HUES64 (cell line): ENCODE data around the gene MYCBP.

Experiments used
- H3K27ac ChIP-seq: 2 replicates; pipeline ENCODE4 v1.7.0; 2013; ENCODE audit warnings: low read depth, low read length, inconsistent platforms
- H3K27me3 ChIP-seq: 2 replicates; pipeline ENCODE4 v1.6.1; 2013; ENCODE audit warnings: mild to moderate bottlenecking, low read length; ENCODE audit not compliant: insufficient read depth
- H3K36me3 ChIP-seq: 2 replicates; pipeline ENCODE4 v1.6.1; 2013; ENCODE audit warnings: mild to moderate bottlenecking, low read length; ENCODE audit not compliant: insufficient read depth
- H3K4me1 ChIP-seq: 2 replicates; pipeline ENCODE4 v1.6.1; 2013; ENCODE audit warnings: mild to moderate bottlenecking, low read length, moderate library complexity; ENCODE audit not compliant: insufficient read depth
- H3K4me3 ChIP-seq: 2 replicates; pipeline ENCODE4 v1.5.1; 2013; ENCODE audit warnings: mild to moderate bottlenecking, low read length, moderate library complexity
- H3K9ac ChIP-seq: 2 replicates; pipeline ENCODE4 v1.6.1; 2013; ENCODE audit warnings: mild to moderate bottlenecking, low read depth, low read length
- H3K9me3 ChIP-seq: 2 replicates; pipeline ENCODE4 v1.6.1; 2013; ENCODE audit warnings: low read depth, low read length; ENCODE audit not compliant: insufficient read depth
- WGBS: fragments of 150-250, 120-280 bp; methylation state at CpG from one replicate; pipeline ENCODE4 v1.1.7; 2013; ENCODE audit warnings: missing lambda C conversion rate; 5-methylcytosine and 5-hydroxymethylcytosine counted together

MYCBP gene

GRCh38 chr1:38819040-38819439, 54.1 kb downstream of the MYCBP start:
- Histone ChIP-seq H3K9ac (no peak overlapping the region), H3K36me3 (no peaks in the 10 kb centered on the region), H3K4me3 (peak overlapping the region; percentile 80), H3K9me3 (peaks cover 3% of the 10 kb centered on the region; the same call in 1 of the 2 replicates), H3K27ac (no peak overlapping the region), H3K4me1 (peaks cover 15% of the 10 kb centered on the region; the same call in 1 of the 2 replicates), H3K27me3 (peaks cover 61% of the 10 kb centered on the region)
- 25% methylated on average over 9 of the region's 10 CpGs for WGBS

GRCh38 chr1:38818175-38818976, 54.8 kb downstream of the MYCBP start:
- peak overlapping the region; percentile 80 for H3K4me3 ChIP-seq
- no peaks in the 10 kb centered on the region for H3K36me3 ChIP-seq
- peaks cover 21% of the 10 kb centered on the region; the same call in 1 of the 2 replicates for H3K4me1 ChIP-seq
- H3K27me3 ChIP-seq: peaks cover 64% of the 10 kb centered on the region
- WGBS: under 1% methylated on average over 67 of the region's 70 CpGs
- peak overlapping the region; percentile 62 for H3K9ac ChIP-seq
- no peak overlapping the region for H3K27ac ChIP-seq
- peaks cover 3% of the 10 kb centered on the region; the same call in 1 of the 2 replicates for H3K9me3 ChIP-seq

- H3K27ac ChIP-seq: no peak overlapping the region
- peaks cover 21% of the 10 kb centered on the region; the same call in 1 of the 2 replicates for H3K4me1 ChIP-seq
- H3K9me3 ChIP-seq: peaks cover 3% of the 10 kb centered on the region; the same call in 1 of the 2 replicates
- H3K4me3 ChIP-seq: peak overlapping the region; percentile 80
- no peaks in the 10 kb centered on the region for H3K36me3 ChIP-seq
- H3K27me3 ChIP-seq: peaks cover 64% of the 10 kb centered on the region
- H3K9ac ChIP-seq: peak overlapping the region; percentile 62
- 33% methylated on average over 45 of the region's 45 CpGs for WGBS
Observed at GRCh38 chr1:38817267-38818174, 55.6 kb downstream of the MYCBP start.

DNA sequence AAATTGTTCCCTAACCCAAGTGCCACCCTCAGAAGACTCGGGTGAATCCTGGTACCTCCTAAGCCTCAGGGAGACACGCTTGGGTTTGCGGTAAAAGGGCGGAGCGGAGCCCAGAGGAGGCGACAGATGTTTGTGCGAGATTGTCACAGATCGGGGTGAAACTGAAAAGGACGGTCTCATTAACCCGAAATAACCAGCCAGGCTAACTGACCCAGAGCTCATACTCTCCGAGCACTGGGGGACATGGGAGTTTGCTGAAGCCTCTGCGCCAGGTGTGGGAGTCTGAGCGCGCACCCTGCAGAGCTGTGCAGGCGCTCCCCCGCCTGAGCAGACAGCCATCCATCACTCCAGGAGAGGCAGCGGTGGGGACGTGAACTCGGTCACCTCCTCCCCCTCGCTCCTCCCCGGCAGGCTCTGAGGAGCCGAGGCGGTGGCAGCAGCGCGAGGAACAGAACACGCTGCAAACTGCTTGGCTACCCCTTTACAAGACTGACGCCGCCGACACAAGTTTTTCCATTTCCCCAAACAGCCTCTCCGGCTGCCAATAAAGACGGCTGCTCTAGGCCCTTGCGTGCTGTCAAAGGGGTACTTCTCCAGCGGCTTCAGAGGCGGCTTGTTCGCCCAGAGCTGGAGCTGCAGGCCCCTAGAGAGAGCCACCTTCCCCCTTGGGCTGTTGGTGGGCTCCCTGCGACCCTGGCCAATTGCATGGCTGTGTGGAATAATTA, 57.1 kb downstream of the MYCBP start:
- Histone ChIP-seq H3K27ac (no peak overlapping the region), H3K9ac (no peak overlapping the region), H3K27me3 (peaks cover 58% of the 10 kb centered on the region), H3K4me3 (no peak overlapping the region), H3K4me1 (peaks cover 21% of the 10 kb centered on the region; the same call in 1 of the 2 replicates), H3K36me3 (no peaks in the 10 kb centered on the region), H3K9me3 (peaks cover 3% of the 10 kb centered on the region; the same call in 1 of the 2 replicates)
- 76% methylated on average over 36 of the region's 36 CpGs for WGBS

DNA sequence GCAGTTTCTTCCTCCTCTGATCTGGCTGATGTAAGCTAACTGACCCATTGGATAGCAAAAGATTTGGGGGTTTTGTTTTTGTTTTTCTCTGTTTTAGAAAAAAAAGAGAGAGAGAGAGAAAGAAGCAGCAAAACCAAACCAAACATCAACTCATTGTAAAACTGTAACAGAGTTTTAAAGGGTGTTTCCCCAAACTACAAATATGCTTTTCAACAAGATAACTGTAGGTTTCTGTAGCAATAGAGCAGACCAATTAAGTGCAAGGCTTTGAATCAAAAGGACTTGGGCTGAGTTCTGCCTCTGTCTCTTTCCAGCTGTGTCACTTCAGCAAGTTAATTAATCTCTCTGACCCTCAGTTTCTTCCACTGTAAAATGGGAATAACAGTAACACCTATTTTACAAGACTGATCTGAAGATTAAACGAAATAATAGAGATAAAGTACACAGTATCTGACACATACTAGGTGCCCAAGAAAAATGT, 58.1 kb downstream of the MYCBP start:
- Histone ChIP-seq H3K9me3 (peaks cover 3% of the 10 kb centered on the region; the same call in 1 of the 2 replicates), H3K27ac (no peak overlapping the region), H3K4me1 (peaks cover 21% of the 10 kb centered on the region; the same call in 1 of the 2 replicates), H3K9ac (no peak overlapping the region), H3K27me3 (peaks cover 56% of the 10 kb centered on the region), H3K36me3 (no peaks in the 10 kb centered on the region), H3K4me3 (no peak overlapping the region)
- whole genome bisulfite sequencing: 88% methylated on average over 1 of the region's 1 CpG

DNA sequence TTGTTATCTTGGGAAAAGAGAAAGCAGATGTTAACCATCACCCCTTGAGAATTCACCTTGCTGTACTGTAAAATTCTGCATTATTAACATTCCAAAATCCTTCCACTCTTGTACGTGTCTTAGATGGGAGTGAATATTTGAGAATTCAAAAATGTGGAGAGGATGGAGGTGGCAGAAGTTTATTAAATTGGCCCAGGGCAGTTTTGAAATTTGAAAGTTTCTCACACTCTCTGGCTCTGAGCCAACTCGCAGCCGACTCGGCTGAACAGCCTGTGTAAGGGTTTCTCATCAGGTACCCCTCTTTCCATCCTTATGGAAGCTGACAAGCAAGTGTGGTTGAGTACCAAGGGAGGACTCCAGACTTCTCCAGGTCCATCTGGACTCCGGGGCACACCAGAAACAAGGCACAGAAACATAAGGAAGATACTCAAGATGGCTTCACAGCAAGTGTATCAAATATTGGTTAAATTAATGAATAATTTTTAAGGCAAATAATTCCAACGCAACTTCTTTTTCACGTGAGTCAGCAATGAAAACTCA, 58.6 kb downstream of the MYCBP start:
- H3K9ac ChIP-seq: no peak overlapping the region
- WGBS: 76% methylated on average over 6 of the region's 7 CpGs
- peaks cover 21% of the 10 kb centered on the region; the same call in 1 of the 2 replicates for H3K4me1 ChIP-seq
- H3K4me3 ChIP-seq: no peak overlapping the region
- H3K27ac ChIP-seq: no peak overlapping the region
- no peaks in the 10 kb centered on the region for H3K36me3 ChIP-seq
- H3K27me3 ChIP-seq: peaks cover 54% of the 10 kb centered on the region
- H3K9me3 ChIP-seq: peaks cover 3% of the 10 kb centered on the region; the same call in 1 of the 2 replicates

GRCh38 chr1:38812981-38813380, 60.2 kb downstream of the MYCBP start:
- no peak overlapping the region for H3K9ac ChIP-seq
- peaks cover 50% of the 10 kb centered on the region for H3K27me3 ChIP-seq
- H3K36me3 ChIP-seq: no peaks in the 10 kb centered on the region
- H3K4me1 ChIP-seq: peaks cover 21% of the 10 kb centered on the region; the same call in 1 of the 2 replicates
- H3K9me3 ChIP-seq: peaks cover 3% of the 10 kb centered on the region; the same call in 1 of the 2 replicates
- WGBS: 82% methylated on average over 5 of the region's 5 CpGs
- H3K4me3 ChIP-seq: no peak overlapping the region
- H3K27ac ChIP-seq: no peak overlapping the region
